Left cardiac atrium (tissue), 4 donors: ENCODE measurements around the gene TCFL5. TPM values are rescaled to one million over a fixed set of nuclear protein-coding genes. Genes with fewer than 3 reads are reported as not detected.

ENCODE experiments used
- ATAC-seq, 2 donors: fragments of 200-7000 bp; cut with Tn5 transposase; one replicate each; pipeline ENCODE4 v1.9.1; 2020; ENCODE audit warnings: mild to moderate bottlenecking in 2 of 2, moderate library complexity in 2 of 2
- DNase-seq: peaks from one replicate; pipeline ENCODE4 v3.0.0-alpha.2; 2020
- intact Hi-C, 2 donors: fragments of 100-400 bp; cut with DNase I; formaldehyde crosslinking; loops; one replicate each; pipeline versions ENCODE4 v1.14.1 to v1.15.1; 2022 to 2023
- total RNA-seq, 2 donors: library from RNA; stranded (reverse); fragmentation: NEBNext Ultra II Directional; extraction: Animal tissue kit (Norgen Biotek cat#: 25700); gene quantifications; one replicate each; pipeline ENCODE4 v1.2.1, GENCODE V29; 2021
- donor health status: DM: no; HTN: yes; CAD: no.
- donor health status: DM: no; HTN: yes; CAD: no; lungs with severe emphysema.
- donor health status: DM: yes; HTN: yes; CAD: no.
- donor health status: Dilated cardiomyopathy.

Gene TCFL5
- total RNA-seq, 2 donors from 2014 or later, result 6.4 to 8.4 TPM

DNA sequence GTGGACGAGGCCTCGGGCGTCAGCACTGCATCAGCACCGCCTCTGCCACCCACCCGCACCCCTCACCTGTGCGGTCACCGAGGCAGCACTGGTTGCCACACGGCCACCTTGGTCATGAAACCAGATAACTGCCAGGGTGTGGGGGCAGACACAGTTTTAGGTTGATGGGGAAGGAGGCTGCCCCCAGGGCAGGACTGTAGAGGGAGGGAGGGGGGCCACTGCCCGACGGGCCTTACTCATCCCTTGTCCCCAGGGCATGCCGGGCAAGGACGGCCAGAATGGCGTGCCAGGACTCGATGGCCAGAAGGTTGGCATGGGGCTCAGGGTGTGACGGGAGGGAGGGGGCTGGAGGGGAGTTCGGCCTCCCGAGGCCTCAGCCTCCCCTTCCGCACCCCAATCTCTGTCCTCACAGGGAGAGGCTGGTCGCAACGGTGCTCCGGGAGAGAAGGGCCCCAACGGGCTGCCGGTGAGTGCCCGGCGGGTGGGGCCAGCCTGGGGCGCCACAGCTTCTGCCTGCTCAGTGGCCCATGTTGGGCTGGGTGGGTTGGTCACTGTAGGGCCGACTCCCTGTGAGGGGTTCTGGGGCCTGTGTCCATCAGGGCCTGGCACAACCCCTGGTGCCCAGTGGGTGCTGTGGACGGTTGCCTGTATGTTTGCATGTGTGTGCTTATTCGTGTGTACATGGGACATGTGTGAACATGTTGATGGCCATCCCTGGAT is 33.0 kb downstream of the TCFL5 start:
- no peak for DNase-seq
- intact Hi-C loops, result no loop called here
- ATAC-seq, result no peak

DNA sequence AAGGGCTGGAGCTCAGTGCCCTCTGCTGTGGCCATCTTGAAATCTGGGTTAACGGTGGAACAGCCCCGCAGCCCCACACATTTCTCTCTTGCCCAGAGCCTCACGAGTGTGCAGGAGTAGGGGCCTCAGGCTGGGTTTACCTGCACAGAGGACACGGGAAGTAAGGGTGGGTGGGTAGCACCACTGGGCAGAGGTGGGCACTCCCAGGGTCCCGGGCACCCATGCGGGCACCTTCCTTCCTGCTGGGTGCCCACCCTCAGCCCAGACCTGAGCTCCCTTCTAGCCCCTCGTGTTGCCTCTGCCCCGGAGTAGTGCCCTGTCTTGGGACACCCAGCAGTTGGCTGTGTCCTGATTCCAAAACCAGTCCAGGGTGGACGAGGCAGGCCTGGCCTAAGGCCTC is 33.6 kb downstream of the TCFL5 start:
- DNase-seq (no peak), ATAC-seq (no peak)
- intact Hi-C loops, result no loop called here

DNA sequence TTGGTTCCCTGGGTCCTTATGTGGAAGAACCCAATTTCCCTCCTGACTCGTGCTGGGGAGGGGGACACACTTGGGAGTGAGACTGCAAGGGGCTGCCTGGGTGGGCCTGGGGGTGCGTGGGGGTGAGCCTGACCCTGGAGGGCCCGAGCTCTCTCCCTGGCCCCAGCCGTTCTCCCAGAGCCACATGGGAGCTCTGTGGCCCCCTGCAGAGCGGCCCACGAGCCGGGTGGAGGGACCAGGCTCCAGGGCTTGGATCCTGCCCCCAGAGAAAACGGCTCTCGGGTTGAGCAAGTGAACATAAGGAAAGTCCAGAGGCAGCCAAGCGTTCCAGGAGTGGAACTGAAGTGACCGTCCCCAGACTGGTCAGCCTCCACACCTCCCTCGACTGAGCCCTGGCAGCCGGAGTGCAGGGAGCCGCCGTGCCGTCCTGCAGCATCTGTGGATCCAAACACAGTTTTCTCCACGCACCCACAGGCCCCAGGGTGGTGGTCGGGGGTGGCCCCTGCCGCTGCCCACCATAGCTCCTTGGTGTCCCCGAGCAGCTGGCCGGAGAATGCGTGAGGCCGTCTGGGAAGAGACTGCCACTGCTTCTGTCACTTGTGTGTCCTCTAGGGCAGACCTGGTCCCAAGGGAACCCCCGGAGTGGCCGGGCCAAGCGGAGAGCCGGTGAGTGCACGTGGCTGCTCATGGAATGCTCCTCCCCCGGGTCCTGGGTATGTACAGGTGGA is 34.1 kb downstream of the TCFL5 start:
- no peak for ATAC-seq

DNA sequence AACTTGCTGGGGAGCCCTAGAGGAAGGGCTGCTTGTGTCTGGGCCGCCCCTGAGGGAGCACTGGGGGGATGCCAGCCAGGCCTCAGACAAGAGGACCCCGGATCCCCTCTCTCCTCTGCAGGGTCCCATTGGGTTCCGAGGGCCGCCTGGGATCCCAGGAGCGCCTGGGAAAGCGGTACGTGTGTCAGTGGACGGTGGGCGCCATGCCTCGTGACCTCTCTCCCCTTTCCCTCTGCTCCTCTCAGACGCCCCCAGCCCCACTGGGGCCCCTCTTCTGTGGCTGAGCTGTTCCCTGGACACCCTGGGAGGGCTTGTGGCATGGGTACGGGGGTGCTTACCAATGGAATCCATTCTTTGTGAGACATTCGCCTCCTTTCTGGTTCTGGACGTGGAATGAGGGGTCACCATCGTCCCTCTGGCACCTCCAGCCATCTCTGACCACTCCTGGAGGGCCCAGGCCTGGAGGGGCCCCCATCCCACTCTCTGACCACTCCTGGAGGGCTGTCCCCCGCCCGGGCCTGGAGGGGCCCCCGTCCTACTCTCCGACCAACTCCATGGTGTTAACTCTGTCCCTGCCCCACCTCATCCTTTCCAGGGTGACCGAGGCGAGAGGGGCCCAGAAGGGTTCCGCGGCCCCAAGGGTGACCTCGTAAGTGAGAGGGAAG is 34.8 kb downstream of the TCFL5 start:
- no peak for DNase-seq
- ATAC-seq, result no peak
- intact Hi-C loops, result no loop called here

More for the DNA sequence above, 34.1 kb downstream of the TCFL5 start:
- DNase-seq, result peak; percentile 18
- intact Hi-C loops, result no loop called here

DNA sequence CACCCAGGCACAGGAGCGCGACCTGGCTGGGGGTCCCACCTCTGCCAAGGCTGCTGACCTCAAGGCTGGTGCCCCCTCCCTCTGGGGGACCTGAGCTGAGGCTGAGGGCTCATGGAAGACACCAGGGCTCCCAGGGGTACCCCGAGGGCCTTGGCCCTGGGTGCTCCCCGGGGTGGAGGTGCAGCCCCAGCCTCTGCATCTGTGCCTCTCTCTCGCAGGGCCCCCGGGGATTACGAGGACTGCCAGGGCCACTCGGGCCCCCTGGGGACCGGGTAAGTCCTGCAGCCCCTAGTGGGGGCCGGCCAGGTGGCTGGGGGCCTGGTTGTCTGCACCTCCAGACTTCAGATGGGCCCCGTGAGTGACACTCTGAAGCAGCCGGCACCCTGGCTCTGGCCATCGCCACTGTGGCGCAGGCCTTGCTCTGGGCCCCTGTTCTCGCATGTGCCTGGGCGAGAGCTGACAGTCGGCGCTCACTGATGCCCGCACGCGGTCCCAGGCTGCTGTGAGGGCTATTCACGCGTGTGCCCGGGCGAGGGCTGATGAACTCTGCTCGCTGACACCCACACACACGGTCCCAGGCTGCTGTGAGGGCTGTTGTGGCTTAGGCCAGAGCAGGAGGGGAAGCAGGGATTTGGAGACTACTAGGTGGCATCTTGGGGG is 35.5 kb downstream of the TCFL5 start:
- DNase-seq (peak; percentile 14), ATAC-seq (no peak)
- intact Hi-C loops, result no loop called here

DNA sequence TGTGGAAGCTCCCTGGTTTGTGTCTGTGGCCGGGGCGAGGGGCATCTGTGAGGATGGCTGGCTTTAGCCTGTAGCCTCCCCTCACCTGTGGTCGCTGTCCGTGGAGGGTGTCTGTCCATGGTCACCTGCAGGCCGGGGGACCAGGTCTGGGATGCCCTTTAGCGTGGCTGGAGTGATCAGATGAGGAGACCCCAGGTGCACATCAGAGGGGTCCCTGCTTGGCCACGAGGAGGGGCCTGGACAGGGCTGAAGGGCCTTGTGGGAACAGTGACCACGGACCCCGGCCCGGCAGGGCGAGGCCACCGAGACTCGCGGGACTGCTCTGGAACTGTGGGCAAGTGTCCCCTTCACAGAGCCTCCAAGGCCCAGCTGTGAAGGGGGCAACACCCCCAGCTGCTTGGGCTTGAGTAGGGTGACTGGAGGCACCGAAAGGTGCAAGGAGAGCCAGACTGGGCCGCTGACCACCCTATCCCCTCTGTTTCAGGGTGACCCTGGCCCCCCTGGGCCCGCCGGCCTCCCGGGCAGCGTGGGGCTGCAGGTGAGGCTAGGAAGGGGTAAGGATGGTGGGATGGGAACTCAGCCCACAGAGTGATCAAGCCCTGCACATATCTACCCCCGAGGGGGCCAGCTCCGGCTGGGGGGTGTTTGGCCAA is 36.2 kb downstream of the TCFL5 start:
- intact Hi-C loops, result no loop called here
- ATAC-seq, result peak; percentile 2 to 13
- DNase-seq, result no peak

DNA sequence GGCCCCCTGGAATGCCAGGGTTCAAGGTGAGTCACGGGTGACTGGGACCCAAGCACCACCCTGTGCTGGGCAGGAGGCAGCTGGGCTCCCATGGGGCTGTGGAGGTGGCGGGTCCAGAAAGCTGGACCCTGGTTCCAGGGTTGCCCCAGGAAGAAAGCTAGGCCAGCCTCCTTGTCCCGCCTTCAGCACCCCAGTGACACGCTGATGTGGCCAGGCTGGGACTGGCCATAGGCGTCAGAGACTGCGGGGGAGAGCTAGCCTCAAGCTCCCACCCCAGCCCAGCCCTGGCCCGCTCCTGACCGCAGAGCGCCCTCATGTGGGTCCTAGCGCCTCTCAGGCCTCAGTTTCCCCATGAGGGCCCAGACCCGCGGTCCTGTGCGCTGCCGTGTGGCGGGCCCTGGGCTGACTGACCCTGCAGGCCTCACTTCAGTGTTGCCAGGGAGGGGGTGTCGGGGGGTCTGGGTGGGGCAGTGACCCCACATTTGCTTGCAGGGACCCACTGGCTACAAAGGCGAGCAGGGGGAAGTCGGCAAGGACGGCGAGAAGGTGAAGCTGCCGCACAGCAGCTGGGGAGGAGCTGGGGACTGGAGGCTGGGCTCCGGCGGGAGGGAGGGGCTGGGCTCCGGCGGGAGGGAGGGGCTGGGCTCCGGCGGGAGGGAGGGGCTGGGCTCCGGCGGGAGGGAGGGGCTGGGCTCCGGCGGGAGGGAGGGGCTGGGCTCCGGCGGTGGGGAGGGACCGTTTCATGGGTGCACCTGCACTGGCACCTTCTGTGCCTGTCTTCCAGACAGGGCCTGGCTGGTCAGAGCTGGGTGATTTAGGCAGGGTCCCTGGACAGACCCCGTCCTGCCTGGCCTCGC is 36.9 kb downstream of the TCFL5 start:
- intact Hi-C loops, result no loop called here
- ATAC-seq, result peak; percentile 74 to 79
- no peak for DNase-seq

DNA sequence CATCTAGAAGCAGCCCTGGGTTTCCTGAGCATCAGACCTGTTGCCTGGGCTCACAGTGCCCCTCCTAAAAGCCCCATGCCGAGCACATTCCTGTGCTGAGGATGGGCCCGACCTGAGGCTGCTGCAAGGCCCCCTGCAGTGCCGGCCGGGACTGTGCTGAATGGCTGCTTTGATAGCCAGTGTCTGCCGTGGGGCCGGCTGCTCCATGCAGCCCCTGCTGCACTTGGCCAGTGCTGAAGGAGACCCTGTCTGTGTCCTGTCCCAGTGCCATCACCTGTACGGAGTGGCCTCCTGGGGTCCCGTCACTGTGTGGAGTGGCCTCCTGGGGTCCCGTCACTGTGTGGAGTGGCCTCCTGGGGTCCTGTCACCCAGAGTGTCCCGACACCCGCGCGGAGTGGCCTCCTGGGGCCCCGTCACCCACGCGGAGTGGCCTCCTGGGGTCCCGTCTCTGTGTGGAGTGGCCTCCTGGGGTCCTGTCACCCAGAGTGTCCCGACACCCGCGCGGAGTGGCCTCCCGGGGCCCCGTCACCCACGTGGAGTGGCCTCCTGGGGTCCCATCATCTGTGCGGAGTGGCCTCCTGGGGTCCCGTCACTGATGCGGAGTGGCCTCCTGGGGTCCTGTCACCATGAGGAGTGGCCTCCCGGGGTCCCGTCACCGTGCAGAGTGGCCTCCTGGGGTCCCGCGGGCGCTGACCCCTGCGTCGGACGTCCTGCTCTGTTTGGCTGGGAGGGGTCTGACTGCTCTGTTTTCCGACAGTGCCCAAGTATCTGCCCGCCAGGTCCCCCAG is 37.7 kb downstream of the TCFL5 start:
- ATAC-seq (no peak), DNase-seq (no peak)
- intact Hi-C loops, result no loop called here

DNA sequence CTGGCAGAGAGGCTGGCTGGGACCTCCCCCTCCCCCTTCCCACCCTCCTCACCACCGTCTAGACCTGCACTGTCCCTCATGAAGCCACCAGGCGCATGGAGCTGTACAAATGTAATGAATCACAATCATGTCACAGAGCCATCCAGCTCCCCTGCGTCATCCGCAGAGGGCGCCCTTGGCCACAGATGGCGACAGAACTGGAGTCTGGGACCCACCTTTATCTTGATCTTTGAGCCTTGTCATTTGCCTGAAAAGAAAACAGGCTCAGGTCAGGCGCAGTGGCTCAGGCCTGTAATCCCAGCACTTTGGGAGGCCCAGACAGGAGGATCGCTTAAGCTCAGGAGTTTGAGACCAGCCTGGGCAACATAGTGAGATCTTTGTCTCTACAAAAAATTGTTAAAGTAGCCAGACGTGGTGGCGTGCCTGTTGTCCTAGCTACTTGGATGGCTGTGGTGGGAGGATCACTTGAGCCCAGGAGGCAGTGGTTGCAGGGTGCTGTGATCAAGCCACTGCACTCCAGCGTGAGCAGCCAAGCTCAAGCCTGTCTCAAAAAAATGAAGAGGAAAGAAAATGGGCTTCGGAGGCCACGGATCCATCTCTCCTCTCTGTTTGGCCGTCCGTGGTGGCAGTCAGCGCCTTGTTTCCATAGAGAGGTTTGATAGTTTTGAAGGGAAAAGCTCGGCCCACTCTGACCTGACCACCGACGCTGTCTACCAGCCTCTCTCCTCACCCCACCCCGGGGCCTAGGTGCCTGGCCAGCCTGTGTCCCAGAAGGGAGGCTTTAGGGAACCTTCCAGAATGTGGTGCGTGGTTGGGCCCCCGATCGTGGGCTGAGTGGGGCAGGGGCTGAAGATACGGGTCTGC is 38.6 kb downstream of the TCFL5 start:
- intact Hi-C loops, result no loop called here
- ATAC-seq (no peak), DNase-seq (no peak)

DNA sequence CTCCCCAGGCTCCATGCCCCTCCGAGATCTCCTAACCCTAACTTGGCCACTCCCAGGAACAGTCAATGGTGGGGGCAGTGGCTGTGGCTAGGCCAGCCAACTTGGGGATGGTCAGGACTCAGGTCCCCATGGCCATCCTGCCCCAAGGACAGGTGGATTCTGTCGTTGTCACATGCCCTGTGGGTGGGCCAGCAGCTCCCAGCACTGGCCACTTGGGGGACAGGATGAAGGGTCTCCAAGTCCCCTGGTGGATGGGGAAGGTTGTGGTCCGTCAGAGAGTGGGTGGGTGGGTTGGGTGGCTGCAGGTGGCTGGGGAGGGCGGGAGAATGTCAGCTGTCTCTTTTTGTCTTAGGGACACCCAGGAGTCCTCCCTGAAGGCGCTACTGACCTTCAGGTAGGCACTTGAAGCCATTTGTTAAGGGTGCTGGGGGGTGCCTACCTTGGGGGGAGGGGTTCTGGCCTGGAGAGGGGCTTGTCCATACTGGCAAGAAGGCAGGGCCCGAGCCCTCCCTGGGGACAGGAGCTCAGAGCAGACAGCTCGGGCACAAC is 39.3 kb downstream of the TCFL5 start:
- no peak for ATAC-seq
- no peak for DNase-seq
- intact Hi-C loops, result no loop called here

DNA sequence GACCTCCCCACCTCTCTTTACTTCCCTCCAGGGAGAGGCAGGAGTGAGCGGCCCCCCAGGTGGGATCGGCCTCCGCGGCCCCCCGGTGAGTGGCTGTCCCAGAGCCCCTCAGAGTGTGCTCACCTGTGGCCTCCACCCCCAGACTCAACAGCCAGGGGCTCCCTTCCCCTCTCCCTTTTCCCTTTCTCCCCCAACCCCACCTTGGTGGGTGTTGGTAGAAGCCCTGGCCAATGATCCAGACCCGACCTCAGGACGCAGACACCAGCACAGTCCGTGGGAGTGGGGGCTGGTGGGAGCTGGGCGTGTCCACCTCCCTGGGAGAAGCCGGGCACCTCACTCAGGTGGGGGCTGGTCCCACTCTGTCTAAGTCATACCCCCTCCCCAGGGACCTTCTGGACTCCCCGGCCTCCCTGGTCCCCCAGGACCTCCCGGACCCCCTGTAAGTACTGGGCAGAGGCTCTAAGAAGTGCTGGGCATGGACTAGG is 39.9 kb downstream of the TCFL5 start:
- intact Hi-C loops, result no loop called here
- ATAC-seq (no peak), DNase-seq (no peak)

DNA sequence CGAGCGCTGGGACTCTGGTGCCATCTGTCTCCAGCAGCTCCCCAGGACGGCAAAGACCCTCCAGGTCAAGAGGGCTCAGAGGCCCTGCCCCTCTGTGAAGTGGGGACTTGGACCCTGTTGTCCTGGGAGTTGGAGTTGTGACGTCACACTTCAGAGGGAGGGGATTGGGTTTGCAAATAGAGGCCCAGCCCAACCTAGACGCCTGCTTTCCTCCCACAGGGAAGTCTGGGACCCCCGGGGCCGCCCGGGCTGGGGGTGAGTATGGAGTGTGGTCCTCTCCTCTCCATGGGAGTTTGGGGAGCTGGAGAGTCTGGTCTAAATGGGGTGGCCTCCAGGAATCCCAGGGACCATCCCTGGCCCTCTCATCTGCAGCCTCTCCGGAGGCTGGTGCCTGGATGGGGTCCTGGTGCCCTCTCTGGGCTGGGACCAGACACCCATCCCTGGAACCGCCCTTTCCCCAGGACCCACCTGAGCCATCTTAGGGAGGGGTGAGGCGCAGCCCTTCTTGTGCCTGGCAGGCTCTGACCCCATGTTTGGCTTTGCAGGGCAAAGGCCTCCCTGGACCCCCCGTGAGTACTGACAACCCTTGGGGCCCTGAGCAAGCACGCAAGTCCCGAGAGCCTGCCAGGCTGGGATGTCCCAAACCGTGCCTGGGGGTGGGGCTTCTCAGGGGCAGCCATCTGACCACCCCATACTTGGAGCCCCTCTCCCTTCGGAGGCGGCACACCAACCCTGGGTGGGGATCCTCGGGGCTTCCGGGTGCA is 40.5 kb downstream of the TCFL5 start:
- intact Hi-C loops, result no loop called here
- ATAC-seq (no peak), DNase-seq (no peak)

DNA sequence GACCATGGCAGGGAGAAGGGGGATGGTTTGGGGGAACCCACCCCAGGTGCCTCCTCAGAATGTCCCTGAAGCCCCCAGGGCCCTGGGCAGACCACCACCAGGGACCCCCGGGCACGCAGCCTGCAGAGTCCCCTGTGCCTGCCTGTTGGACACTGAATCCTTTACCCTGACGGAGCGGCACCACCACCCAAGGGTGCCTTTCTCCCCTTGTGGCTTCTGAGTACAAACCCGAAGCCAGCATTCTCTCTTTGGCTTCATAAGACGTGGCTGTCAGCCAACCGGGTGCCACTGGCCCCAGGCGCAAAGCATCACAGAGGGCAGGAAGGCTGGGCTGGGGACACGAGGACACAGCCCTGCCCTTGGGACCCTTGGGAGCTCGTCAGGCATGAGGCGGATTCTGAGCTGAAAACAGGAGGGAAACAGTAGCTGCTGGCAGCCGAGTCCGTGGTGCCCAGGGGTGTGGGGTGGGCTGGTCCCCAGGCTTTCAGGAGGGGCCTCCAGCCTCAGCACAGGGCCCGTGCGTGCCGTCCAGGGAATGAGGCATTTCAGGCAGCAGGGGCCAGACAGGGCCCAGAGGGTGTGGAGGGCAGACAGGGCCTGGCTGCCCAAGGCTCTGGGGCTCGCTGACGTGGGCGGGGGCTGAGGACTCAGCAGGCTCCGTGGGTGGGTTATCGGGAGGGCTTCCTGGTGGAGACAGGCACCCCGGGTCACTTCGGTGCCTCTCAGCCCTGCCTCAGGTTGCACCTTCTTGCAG is 41.2 kb downstream of the TCFL5 start:
- no peak for DNase-seq
- intact Hi-C loops, result no loop called here
- no peak for ATAC-seq

DNA sequence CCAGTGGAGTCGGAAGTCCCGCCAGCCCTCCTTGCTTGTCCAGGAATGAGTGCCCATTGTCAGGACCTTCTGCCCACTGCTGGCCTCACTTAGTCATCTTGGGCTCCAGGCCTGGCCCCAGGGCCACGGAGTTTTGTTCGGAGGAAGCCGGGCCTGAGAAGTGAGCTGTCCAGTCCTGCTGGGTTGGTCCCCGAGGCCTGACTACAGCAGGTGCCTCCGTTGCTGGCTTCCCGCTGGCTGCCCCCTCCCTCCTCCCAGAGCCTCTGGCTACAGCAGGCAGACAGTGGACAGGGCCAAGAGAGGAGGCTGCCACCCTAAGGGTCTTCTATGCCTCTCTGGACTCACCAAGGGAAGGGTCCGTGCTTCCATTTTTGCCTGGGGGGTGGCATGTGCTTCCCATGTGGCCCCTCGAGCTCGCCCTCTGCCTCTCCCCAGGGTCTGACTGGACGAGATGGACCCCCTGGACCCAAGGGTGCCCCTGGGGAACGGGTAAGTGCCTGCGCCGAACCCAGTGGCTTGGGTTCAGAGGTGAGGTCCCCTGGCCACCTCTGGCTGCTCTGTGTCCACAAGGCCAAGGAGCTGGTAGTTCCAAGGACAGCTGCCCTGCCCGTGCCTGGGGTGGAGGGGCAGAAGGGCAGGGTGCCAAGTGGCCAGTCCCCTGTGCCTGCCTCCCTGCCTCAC is 42.0 kb downstream of the TCFL5 start:
- ATAC-seq (peak; percentile 7 to 8), DNase-seq (no peak)
- intact Hi-C loops, result no loop called here
